A673 (cell line): Measurements from ENCODE around the gene ETV6.

Experiments used
- EZH2 ChIP-seq: fragments of 200-600 bp; sonication (generic); IDR thresholded peaks from 2 replicates; pipeline ENCODE4 v1.6.1; 2017; ENCODE audit warnings: borderline replicate concordance, low read depth, mild to moderate bottlenecking, mixed read lengths, antibody characterized with exemption, low read length; ENCODE audit not compliant: poor library complexity, severe bottlenecking
- TF ChIP-seq, protein P1 (sequence below): fragments of 300-800, 200-600 bp; sonication (generic); conservative IDR thresholded peaks from 2 replicates; pipeline ENCODE4 v1.5.1; 2017; ENCODE audit warnings: low read depth, mild to moderate bottlenecking, antibody characterized with exemption, low read length, moderate library complexity, mixed read lengths

- TF ChIP-seq, protein P1, sequence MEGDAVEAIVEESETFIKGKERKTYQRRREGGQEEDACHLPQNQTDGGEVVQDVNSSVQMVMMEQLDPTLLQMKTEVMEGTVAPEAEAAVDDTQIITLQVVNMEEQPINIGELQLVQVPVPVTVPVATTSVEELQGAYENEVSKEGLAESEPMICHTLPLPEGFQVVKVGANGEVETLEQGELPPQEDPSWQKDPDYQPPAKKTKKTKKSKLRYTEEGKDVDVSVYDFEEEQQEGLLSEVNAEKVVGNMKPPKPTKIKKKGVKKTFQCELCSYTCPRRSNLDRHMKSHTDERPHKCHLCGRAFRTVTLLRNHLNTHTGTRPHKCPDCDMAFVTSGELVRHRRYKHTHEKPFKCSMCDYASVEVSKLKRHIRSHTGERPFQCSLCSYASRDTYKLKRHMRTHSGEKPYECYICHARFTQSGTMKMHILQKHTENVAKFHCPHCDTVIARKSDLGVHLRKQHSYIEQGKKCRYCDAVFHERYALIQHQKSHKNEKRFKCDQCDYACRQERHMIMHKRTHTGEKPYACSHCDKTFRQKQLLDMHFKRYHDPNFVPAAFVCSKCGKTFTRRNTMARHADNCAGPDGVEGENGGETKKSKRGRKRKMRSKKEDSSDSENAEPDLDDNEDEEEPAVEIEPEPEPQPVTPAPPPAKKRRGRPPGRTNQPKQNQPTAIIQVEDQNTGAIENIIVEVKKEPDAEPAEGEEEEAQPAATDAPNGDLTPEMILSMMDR, result no peak
- no peak for TF ChIP-seq EZH2
Observed at GRCh38 chr12:11707535-11707934, 58.1 kb downstream of the ETV6 start.
